Sigmoid colon (tissue), 3 donors: ENCODE data around the gene FSTL5.

Experiments
- CTCF ChIP-seq, 4 experiments: fragments of 450-650 bp in 3 of 4; fragments of 200-600 bp in 1 of 4; IDR thresholded peaks; one replicate each; pipeline ENCODE4 v1.5.1; 2016 to 2019; ENCODE audit warnings: antibody characterized with exemption in 4 of 4, mild to moderate bottlenecking in 3 of 4, moderate library complexity in 2 of 4
- POLR2A ChIP-seq, 2 donors: fragments of 450-650 bp; IDR thresholded peaks; one replicate each; pipeline ENCODE4 v1.6.1; 2016; ENCODE audit warnings: antibody characterized with exemption in 2 of 2, mild to moderate bottlenecking in 2 of 2, moderate library complexity in 2 of 2

GRCh38 chr4:161642708-161643107 lies 521.1 kb downstream of the FSTL5 start:
- TF ChIP-seq CTCF (IDR thresholded peaks at IDR 0.05) (no peak), POLR2A (IDR thresholded peaks at IDR 0.05) (no peak)
